ENCODE measurements around the gene ZNF646.

ZNF646 gene

GRCh38 chr16:31052114-31052513, 22.1 kb upstream of the ZNF646 start:
- TF ChIP-seq EZH2phosphoT487 (IDR thresholded peaks at IDR 0.05; ENCODE audit: borderline replicate concordance, low read length) (no peak), CTCF (IDR thresholded peaks at IDR 0.05; ENCODE audit: low read depth, low read length, poor library complexity, severe bottlenecking) (no peak)
- H3K27ac ChIP-seq (ENCODE audit: low read depth, low read length), result no peak overlapping the region
- no peaks in the 10 kb centered on the region for H3K4me1 ChIP-seq (ENCODE audit: control insufficient read depth, low read length)
- H3K4me2 ChIP-seq (ENCODE audit: low read length), result no peak overlapping the region
- no peaks in the 10 kb centered on the region for H4K20me1 ChIP-seq (ENCODE audit: control insufficient read depth, insufficient read depth, low read depth, low read length)
- H3K4me3 ChIP-seq (ENCODE audit: low read length), result no peak overlapping the region
- no peaks in the 10 kb centered on the region for H3K9me3 ChIP-seq (ENCODE audit: control insufficient read depth, insufficient read depth, low read length)
- H3K79me2 ChIP-seq (ENCODE audit: control insufficient read depth, low read length), result no peaks in the 10 kb centered on the region
- no peaks in the 10 kb centered on the region for H3K36me3 ChIP-seq (ENCODE audit: control insufficient read depth, low read length)
- no peaks in the 10 kb centered on the region for H3K9me2 ChIP-seq (replicated peaks; ENCODE audit: control insufficient read depth, low read length)
- H3F3A ChIP-seq (ENCODE audit: control insufficient read depth, insufficient read depth), result no peaks in the 10 kb centered on the region
- no peaks in the 10 kb centered on the region for H3K27me3 ChIP-seq (ENCODE audit: control insufficient read depth, low read length)

GRCh38 chr16:31055613-31056012, 18.6 kb upstream of the ZNF646 start:
- Histone ChIP-seq H3K4me3 (ENCODE audit: low read length) (no peak overlapping the region), H3K4me2 (ENCODE audit: low read length) (no peak overlapping the region), H3K9me3 (ENCODE audit: control insufficient read depth, insufficient read depth, low read length) (no peaks in the 10 kb centered on the region), H3K4me1 (ENCODE audit: control insufficient read depth, low read length) (no peaks in the 10 kb centered on the region), H3K79me2 (ENCODE audit: control insufficient read depth, low read length) (no peaks in the 10 kb centered on the region), H3K9me2 (replicated peaks; ENCODE audit: control insufficient read depth, low read length) (no peaks in the 10 kb centered on the region), H3F3A (ENCODE audit: control insufficient read depth, insufficient read depth) (no peaks in the 10 kb centered on the region), H3K27ac (ENCODE audit: low read depth, low read length) (no peak overlapping the region), H3K27me3 (ENCODE audit: control insufficient read depth, low read length) (no peaks in the 10 kb centered on the region), H3K36me3 (ENCODE audit: control insufficient read depth, low read length) (peaks cover 7% of the 10 kb centered on the region; the same call in 1 of the 2 replicates), H4K20me1 (ENCODE audit: control insufficient read depth, insufficient read depth, low read depth, low read length) (no peaks in the 10 kb centered on the region)
- no peak for TF ChIP-seq EZH2phosphoT487 (IDR thresholded peaks at IDR 0.05; ENCODE audit: borderline replicate concordance, low read length)
- TF ChIP-seq CTCF (IDR thresholded peaks at IDR 0.05; ENCODE audit: low read depth, low read length, poor library complexity, severe bottlenecking), result no peak

GRCh38 chr16:31061126-31061812, 13.0 kb upstream of the ZNF646 start:
- no peak overlapping the region for H3K4me3 ChIP-seq (ENCODE audit: low read length)
- no peak overlapping the region for H3K27ac ChIP-seq (ENCODE audit: low read depth, low read length)
- H3K36me3 ChIP-seq (ENCODE audit: control insufficient read depth, low read length), result peaks cover 30% of the 10 kb centered on the region
- H3K79me2 ChIP-seq (ENCODE audit: control insufficient read depth, low read length), result peaks cover 15% of the 10 kb centered on the region
- H3K9me2 ChIP-seq (replicated peaks; ENCODE audit: control insufficient read depth, low read length), result no peaks in the 10 kb centered on the region
- TF ChIP-seq CTCF (IDR thresholded peaks at IDR 0.05; ENCODE audit: low read depth, low read length, poor library complexity, severe bottlenecking) (no peak), EZH2phosphoT487 (IDR thresholded peaks at IDR 0.05; ENCODE audit: borderline replicate concordance, low read length) (no peak)
- no peaks in the 10 kb centered on the region for H4K20me1 ChIP-seq (ENCODE audit: control insufficient read depth, insufficient read depth, low read depth, low read length)
- no peak overlapping the region for H3K4me2 ChIP-seq (ENCODE audit: low read length)
- H3K9me3 ChIP-seq (ENCODE audit: control insufficient read depth, insufficient read depth, low read length), result no peaks in the 10 kb centered on the region
- H3K27me3 ChIP-seq (ENCODE audit: control insufficient read depth, low read length), result no peaks in the 10 kb centered on the region
- H3K4me1 ChIP-seq (ENCODE audit: control insufficient read depth, low read length), result no peaks in the 10 kb centered on the region
- no peaks in the 10 kb centered on the region for H3F3A ChIP-seq (ENCODE audit: control insufficient read depth, insufficient read depth)
